GM19351 (cell line): ENCODE measurements around the gene ADAM22.

Experiments
- ATAC-seq: cut with Tn5 transposase; IDR thresholded peaks from one replicate; pipeline ENCODE4 v1.9.1; 2021; ENCODE audit warnings: mild to moderate bottlenecking, moderate library complexity; ENCODE audit not compliant: unreplicated experiment

Gene ADAM22

GRCh38 chr7:87959336-87959735 lies 25.3 kb downstream of the ADAM22 start:
- no peak for ATAC-seq

DNA sequence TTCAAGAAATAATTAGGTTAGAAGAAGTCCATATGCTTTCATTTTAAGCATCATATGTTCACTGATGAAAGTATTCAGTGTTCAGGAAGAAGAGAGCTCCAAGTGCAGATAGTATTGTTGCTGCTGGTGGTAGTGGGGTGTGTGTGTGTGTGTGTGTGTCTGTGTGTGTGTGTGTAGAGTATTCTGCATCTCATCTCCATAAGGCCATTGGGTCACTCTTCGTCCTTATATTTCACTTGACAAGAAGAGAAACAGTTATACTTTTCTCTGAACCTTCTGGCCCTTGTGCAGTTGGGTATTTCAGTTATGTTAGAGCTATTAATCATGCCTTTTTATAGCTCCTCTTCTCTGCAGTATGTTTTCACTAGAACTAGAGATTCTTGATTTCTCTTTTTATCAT lies 26.2 kb downstream of the ADAM22 start:
- ATAC-seq = no peak

DNA sequence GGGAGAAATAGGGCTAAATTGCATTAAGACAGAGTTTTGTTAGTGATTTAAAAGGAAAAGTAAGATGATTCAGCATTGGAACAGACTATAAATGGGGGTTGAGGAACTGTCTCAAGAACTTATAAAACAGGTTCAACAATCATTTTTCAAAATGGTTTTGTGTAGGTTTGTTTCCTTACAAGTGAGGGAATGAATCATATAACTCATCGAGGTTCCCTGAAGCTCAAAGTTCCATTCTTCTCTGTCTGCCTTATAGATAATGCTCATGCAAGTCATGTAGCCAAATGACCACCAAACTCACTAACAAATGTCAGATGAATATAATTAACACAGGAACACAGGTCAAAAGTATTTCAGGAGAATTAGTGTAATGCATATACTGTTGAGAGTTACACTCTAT lies 27.7 kb downstream of the ADAM22 start:
- ATAC-seq = no peak

DNA sequence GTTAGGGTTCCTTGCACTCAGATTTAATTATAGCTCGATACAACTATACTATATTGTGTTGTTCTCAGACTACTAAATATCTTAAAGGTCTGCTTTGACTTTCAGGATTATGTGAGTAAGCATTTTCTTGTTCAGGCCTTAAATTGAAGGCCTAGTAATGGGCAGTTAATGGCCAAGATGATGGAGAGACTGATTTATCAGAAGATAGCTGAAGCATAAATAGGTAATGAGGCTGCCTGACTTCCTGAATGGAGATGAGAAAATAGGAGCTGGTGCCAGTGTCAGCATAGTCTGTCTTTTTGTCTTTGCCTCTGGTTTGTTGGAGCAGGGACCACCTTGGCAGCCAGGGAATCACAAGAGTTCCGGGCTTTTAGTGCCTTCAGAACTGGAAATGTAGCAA lies 32.2 kb downstream of the ADAM22 start:
- no peak for ATAC-seq

DNA sequence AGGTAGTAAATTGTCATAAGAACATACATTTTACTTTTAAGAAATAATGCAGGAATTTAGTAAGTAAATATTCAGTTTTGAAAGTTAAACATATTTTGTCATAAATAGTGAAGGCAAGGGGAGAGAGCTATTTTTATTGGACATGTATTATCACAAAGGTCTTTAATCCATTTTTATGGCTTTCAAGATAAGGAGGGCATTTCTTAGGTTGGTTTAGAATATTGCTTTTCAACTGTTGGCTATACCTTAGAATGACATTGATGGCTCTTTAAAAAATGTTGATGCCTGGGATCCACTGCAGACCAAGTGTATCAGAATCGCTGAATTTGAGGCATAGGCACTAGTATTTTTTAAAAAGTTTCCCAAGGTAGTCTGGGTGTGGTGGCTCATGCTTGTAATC lies 34.0 kb downstream of the ADAM22 start:
- no peak for ATAC-seq

DNA sequence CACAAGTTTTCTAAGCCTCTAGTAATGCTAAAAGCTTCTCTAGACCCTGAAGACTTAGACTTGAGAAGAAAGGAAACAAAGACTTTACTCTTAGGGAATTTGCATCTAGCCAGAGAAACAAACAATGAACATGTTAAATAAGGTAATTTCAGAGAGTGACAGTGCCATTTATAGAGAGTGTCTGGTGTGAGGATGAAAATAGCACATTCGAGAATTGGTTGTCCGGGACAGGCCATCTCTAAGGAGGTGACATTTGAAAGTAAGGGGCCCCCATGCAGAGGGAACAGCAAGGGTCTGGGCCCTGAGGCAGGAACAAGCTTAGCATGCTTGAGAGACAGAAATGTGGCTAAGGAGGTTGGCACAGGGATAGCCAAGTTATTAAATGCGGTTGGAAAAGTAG lies 48.1 kb downstream of the ADAM22 start:
- ATAC-seq = no peak

GRCh38 chr7:87984088-87984487 lies 50.0 kb downstream of the ADAM22 start:
- no peak for ATAC-seq

DNA sequence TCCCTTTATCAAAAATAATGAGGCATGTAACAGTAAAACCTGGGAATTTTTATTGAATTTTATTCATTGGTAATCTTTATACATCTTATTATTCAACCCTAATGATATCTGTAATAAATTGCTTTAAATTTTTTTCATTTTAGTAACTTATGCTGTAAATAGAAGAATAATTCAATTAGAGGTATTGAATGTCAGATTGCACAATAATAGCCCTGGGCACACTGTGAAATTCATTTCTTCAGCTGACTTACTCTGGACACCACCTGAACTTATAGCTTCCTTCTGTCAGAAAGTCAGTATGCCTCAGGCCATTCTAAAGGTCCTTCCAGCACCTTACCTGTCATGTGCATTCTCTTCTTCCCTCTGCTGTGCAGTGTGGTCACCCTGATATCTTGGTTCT lies 59.2 kb downstream of the ADAM22 start:
- ATAC-seq = no peak

- no peak for ATAC-seq
Observed at GRCh38 chr7:87999261-87999660, 65.2 kb downstream of the ADAM22 start.

DNA sequence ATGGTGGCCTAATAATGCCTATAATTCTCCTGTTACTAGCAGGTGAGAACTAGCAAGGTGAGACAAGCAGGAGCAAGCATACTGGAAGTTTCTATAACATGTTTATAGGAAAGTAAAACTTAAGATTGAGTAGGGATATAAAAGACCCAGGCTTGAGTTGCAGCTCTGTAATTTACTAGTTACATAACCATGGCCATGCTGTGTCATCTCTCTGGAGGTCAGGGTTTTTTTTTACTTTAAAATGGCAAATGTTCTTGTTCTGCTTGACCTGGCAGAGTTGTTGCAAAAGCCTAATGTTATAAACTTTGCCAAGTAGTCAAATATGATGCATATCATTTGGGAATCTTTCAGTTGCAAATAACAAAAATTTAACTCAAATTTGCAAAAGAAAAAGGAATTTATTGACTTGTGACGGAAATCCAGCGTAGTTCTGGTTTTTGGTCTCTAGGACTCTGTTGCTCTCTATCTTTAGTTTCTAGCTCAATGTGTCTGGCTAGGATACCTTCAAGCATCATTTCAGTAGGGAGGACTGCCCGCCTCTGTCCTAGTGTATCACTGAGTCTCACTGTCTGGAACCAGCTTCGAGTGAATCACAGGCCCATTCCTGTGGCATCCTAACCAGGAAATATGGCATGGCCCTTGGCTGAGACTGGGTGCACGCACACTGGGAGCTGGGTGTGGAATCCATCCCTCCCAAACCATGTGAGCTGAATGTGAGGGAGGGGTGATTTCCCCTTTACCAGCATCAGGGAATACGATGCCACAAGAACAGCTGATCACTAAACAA lies 67.9 kb downstream of the ADAM22 start:
- ATAC-seq = no peak

DNA sequence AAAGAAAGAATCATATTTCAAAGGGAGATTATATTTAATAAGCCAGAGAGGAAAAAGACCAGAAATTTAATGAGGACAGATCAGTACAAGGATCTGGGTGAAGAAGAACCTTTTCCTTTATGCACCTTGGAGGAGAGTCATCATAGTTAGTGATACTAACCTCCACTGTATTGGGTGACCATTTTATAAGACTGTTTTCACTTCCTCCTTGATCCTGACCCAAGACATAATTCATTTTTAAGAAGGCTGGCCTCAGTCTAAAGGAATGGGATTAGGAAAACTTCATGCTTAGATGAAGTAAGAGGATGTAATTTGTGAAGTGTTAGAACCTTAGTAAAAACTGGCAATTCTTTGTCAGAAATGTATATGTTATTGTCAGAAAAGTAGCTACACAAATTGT lies 68.6 kb downstream of the ADAM22 start:
- ATAC-seq = no peak

DNA sequence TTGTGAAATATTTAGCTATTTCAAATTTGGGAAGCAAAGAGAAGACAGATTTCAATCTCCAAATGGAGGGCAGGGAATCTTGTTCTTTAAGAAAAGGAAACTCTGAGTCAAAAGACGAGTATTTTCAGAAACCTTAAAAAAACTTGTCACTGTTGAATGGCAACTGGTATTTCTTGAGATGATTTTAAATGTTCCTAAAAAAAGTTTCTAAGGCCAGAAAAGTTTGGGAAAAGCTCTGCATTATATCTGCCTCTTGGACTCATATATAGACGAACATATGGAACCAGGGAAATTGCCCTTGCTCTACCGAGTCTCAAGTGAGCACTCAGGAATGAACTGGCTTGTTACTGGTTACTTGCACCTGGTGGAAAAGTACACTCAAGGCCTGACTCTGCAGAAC lies 69.5 kb downstream of the ADAM22 start:
- no peak for ATAC-seq

- ATAC-seq = no peak
Observed at GRCh38 chr7:88005191-88005590, 71.1 kb downstream of the ADAM22 start.

DNA sequence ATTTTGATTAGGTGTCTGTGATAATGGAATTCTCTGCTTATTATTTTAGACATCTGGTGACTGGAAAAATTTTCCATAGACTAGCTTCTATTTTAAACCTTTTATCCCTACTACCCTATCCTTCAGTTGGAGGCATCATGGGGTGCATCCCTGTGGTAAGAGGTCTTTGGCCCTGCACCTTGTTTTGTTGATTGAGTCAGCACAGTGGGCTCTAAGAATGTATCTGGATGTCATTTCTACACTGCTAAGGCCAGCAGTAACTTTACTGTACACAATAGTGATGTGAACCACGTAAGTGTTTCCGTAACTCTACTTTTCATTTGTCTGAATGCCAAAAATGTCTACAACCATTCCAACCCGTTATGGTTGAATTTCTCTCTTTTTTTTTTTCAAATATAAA lies 75.6 kb downstream of the ADAM22 start:
- ATAC-seq = no peak

DNA sequence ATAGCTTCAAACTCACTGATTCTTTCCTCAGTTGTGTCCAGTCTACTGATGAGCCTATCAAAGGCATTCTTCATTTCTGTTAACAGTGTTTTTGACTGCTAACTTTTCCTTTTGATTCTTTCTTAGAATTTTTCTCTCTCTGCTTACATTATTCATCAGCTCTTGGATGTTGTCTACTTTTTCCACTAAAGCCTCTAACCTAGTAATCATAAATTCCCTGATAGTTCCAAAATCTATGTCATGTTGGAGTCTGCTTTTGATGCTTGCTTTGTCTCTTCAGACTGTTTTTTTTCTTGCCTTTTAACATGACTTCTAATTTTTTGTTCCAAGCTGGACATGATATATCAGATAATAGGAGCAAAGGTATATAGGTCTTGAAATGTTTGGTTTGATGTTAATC lies 78.0 kb downstream of the ADAM22 start:
- ATAC-seq = no peak

DNA sequence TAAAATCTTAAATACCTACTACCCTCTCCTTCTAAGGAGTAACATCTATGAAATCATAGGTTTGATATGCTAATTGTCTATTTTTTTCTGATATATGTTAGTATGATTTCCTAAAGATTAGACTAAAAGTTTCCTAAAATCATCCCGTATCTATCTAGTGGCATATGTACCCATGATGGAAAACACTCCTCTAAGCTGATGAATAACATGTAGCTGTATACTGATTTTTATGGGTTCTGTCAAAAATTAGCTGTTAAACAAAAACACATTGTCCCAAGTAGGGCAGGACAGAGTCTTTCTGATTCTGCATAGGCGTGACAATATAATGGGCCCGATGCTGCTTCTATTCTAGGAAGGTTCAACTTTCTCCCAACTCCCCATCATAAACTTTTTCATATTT lies 79.9 kb downstream of the ADAM22 start:
- no peak for ATAC-seq

DNA sequence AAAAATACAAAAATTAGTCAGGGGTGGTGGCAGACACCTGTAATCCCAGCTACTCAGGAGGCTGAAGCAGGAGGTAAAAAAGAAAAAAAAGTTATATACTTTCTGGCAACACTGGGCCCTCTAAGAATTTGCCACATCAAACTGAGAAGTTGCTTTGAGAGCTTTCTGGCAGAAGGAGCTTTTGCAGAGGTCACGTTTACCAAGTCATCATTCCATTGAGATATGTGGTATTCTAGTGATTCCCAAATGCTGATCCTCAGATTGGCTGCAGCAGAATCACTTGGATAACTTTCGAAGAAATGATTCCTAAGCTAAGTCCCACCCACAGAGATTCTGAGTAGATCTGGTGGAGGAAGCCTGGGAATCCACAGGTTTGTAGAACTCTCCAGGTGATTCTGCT lies 80.5 kb downstream of the ADAM22 start:
- ATAC-seq = no peak

DNA sequence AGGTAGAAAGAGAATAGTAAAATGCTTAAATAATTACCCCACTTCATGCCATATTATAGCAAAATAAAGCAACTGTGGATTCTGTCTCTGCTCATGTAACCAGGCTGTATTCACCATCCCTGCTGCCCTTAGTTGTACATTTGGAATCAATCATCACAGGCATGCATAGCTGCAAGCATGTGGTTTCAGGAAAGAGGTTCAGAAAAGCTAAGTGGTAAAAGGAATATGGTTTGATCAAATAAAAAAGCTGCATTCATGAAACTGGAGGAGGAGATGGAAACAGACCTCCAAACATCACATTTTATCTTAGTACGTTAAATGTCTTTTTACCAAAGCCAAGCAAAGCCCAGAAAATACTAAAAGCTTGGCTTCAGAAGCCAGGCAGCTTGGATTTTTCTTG lies 81.3 kb downstream of the ADAM22 start:
- ATAC-seq = no peak

DNA sequence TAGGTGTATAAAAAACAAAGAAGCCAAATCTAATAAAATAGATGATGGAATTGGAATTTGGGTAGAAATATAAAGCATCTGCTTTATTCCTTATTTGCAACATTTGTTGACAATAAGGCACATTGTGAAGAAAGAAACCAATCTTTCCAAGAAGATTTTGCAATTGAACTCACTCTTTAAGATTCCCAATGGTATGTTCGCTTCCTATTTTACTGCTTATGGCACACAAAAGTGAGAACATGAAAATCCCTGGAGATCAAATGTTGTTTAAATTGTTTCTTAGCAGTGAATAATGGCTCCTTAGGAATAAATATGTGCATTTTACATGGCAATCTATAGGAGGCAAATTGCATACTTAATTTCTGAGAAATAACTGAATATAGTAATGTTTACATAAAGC lies 84.5 kb downstream of the ADAM22 start:
- no peak for ATAC-seq

DNA sequence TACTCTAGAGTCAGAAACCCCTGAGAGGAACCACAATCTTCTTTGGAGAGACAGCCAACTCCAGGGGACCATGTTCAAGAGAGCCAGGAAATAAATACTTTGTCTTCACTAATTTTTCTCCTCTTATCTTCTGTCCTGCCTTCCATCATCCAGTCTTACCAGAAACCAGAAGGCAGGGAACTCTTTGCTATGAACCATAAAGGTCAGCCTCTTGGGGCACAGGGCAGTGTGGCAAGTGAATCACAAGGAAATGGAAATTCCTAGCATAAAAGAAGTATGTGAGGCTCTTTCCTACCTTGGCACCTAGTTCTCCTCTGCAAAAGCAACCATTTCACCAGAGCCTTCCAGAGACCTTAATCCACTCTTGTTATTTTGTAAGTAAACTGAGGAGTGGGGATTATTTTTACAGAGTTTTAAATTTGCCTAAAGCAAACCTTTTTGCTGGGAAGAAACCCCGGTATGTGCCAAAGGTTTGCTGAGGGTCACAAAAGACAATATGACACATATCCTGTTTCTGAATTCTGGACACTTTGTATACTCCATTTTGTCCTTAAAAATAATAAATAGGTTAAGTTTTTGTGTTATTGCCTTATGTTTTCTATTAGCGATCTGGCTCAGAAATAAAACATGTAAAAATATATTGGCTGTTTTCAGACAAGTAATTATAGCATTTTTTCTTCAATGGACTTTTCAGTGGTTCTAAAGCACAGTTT lies 87.1 kb downstream of the ADAM22 start:
- no peak for ATAC-seq

GRCh38 chr7:88027724-88028123 lies 93.7 kb downstream of the ADAM22 start:
- no peak for ATAC-seq

DNA sequence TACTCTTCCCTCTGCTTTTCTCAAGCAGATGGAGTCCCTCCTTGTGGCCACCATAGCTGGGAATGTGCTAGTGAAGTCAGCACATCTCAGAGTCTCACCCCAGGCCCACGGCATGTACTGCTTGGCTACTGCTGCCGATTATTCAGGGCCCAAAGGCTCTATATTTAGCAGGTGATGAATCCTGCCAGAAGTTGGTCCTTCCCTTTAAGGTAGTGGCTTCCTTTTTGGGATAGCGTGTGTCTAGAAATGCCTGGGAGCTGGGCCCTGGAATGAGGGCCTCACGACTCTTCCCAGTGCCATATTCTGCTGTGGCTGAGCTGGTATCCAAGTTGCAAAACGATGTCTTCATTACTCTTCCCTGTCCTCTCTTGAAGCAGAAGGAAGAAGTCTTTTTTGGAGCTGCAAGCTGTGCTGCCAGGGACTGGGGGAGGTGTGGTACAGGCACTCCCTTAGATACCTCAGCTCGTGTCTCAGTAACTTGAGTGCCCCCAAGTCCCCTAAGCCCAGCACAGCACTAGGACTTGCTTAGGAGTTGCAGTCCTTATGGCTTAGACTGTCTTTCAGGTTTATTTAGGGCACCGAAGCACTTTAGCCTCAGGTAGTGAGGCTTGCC lies 100.1 kb downstream of the ADAM22 start:
- no peak for ATAC-seq
